ENCODE data around the gene SEC61A2. TPM values are rescaled to one million over a fixed set of nuclear protein-coding genes. Genes with fewer than 3 reads are reported as not detected.

SEC61A2 gene
- total RNA-seq, 1 donor from 2014 or later, result 39.1 TPM

GRCh38 chr10:12202226-12202625 lies 72.7 kb downstream of the SEC61A2 start:
- Mint-ChIP-seq H3K36me3 (peaks cover 26% of the 10 kb centered on the region), H3K27ac (no peak overlapping the region), H3K4me1 (no peaks in the 10 kb centered on the region), H3K9me3 (no peaks in the 10 kb centered on the region), H3K4me3 (no peak overlapping the region), H3K27me3 (ENCODE audit: insufficient read depth, low read depth) (no peaks in the 10 kb centered on the region)
- H3K27me3 ChIP-seq, result no peaks in the 10 kb centered on the region
- DNase-seq (ENCODE audit: low spot score), result no peak
- TF ChIP-seq EZH2phosphoT487 (IDR thresholded peaks at IDR 0.05) (no peak), EZH2 (IDR thresholded peaks at IDR 0.05) (no peak), CTCF (IDR thresholded peaks at IDR 0.05) (no peak)
- H3K79me2 ChIP-seq (ENCODE audit: low read depth), result peaks cover 96% of the 10 kb centered on the region
- H3K9me3 ChIP-seq (ENCODE audit: low read depth), result no peaks in the 10 kb centered on the region
- peaks cover 12% of the 10 kb centered on the region for H3K36me3 ChIP-seq
- H4K20me1 ChIP-seq (ENCODE audit: low read depth), result peaks cover 20% of the 10 kb centered on the region
- H2AFZ ChIP-seq (replicated peaks), result no peak overlapping the region
- peaks cover 9% of the 10 kb centered on the region for H3K4me1 ChIP-seq
- H3K27ac ChIP-seq, result no peak overlapping the region
- H3F3A ChIP-seq (ENCODE audit: low read depth), result no peaks in the 10 kb centered on the region
- H3K4me3 ChIP-seq, result no peak overlapping the region
- no peak overlapping the region for H3K4me2 ChIP-seq
- H3K9ac ChIP-seq, result no peak overlapping the region

DNA sequence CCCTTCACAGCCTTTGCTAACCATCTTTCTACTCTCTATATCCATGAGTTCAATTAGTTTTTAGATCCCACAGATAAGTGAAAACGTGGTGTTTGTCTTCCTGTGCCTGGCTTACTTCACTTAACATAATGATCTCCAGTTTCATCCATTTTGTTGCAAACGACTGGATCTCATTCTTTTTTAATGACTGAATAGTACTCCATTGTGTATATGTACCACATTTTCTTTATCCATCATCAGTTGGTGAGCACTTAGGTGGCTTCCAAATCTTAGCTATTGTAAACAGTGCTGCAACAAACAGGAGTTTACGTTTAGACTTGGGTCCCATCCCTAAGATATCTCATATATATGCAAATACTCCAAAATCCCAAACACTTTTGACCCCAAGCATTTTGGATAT lies 75.6 kb downstream of the SEC61A2 start:
- Mint-ChIP-seq H3K27me3 (ENCODE audit: insufficient read depth, low read depth) (no peaks in the 10 kb centered on the region), H3K36me3 (peaks cover 41% of the 10 kb centered on the region), H3K4me1 (no peaks in the 10 kb centered on the region), H3K27ac (no peak overlapping the region), H3K9me3 (no peaks in the 10 kb centered on the region), H3K4me3 (no peak overlapping the region)
- Histone ChIP-seq H3F3A (ENCODE audit: low read depth) (no peaks in the 10 kb centered on the region), H3K79me2 (ENCODE audit: low read depth) (peaks cover 90% of the 10 kb centered on the region), H3K9ac (no peak overlapping the region), H3K9me3 (ENCODE audit: low read depth) (no peaks in the 10 kb centered on the region), H3K27ac (no peak overlapping the region), H3K27me3 (no peaks in the 10 kb centered on the region), H2AFZ (replicated peaks) (no peak overlapping the region), H3K36me3 (peaks cover 9% of the 10 kb centered on the region), H4K20me1 (ENCODE audit: low read depth) (peaks cover 18% of the 10 kb centered on the region), H3K4me3 (no peak overlapping the region), H3K4me2 (no peak overlapping the region), H3K4me1 (no peaks in the 10 kb centered on the region)
- DNase-seq (ENCODE audit: low spot score), result no peak
- TF ChIP-seq CTCF (IDR thresholded peaks at IDR 0.05) (no peak), EZH2 (IDR thresholded peaks at IDR 0.05) (no peak), EZH2phosphoT487 (IDR thresholded peaks at IDR 0.05) (no peak)

DNA sequence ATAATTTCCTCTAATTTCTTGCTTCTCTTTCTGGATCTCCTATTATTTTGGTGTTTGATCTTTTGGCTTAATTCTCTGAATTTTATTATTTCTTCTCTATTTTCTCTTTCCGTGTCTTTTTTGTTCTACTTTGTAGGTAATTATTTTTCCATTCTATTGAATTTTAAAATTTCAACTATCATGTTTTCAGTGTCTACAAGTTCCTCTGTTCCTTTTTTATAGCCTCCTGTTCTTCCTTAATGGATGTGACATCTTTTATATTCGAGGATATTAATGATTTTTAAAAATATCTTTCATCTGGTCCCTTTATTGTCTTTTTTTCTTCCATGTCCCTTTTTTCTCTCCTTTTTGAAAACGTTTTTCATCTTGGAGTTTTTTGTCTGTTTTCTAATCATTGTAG lies 77.6 kb downstream of the SEC61A2 start:
- Histone ChIP-seq H3K36me3 (peaks cover 27% of the 10 kb centered on the region), H3K4me2 (no peak overlapping the region), H3K27ac (no peak overlapping the region), H3F3A (ENCODE audit: low read depth) (no peaks in the 10 kb centered on the region), H3K27me3 (no peaks in the 10 kb centered on the region), H4K20me1 (ENCODE audit: low read depth) (peaks cover 13% of the 10 kb centered on the region), H3K9ac (no peak overlapping the region), H3K9me3 (ENCODE audit: low read depth) (no peaks in the 10 kb centered on the region), H3K4me3 (no peak overlapping the region), H3K79me2 (ENCODE audit: low read depth) (peaks cover 74% of the 10 kb centered on the region), H2AFZ (replicated peaks) (no peak overlapping the region), H3K4me1 (no peaks in the 10 kb centered on the region)
- no peak for DNase-seq (ENCODE audit: low spot score)
- Mint-ChIP-seq H3K4me3 (no peak overlapping the region), H3K27me3 (ENCODE audit: insufficient read depth, low read depth) (no peaks in the 10 kb centered on the region), H3K27ac (no peak overlapping the region), H3K36me3 (peaks cover 47% of the 10 kb centered on the region), H3K9me3 (no peaks in the 10 kb centered on the region), H3K4me1 (no peaks in the 10 kb centered on the region)
- TF ChIP-seq EZH2phosphoT487 (IDR thresholded peaks at IDR 0.05), result no peak
- TF ChIP-seq EZH2 (IDR thresholded peaks at IDR 0.05), result no peak
- TF ChIP-seq CTCF (IDR thresholded peaks at IDR 0.05), result no peak

Data from neural progenitor cell (in vitro differentiated cells).